HEK293 (cell line): Measurements from ENCODE around the gene TNFAIP2.

Experiments used
- CTCF ChIA-PET: fragments of 350-600 bp; formaldehyde crosslinking; extraction: SDS; loops from one replicate; lab custom pipeline; 2021; ENCODE audit warnings: antibody characterized with exemption; lab: Yijun Ruan, JAX
- POLR2A ChIA-PET: fragments of 300-600 bp; formaldehyde crosslinking; extraction: SDS; loops from one replicate; lab custom pipeline; 2020; ENCODE audit warnings: antibody characterized with exemption, inconsistent platforms; lab: Yijun Ruan, JAX
- H3K27ac ChIP-seq: fragments of 200-500 bp; sonication (Bioruptor generic); 2 replicates; pipeline ENCODE4 v1.5.1; 2014; ENCODE audit warnings: low read depth, low read length, control low read depth, inconsistent platforms; ENCODE audit errors: extremely low read depth
- H3K36me3 ChIP-seq, 2 experiments: fragments of 200-500 bp in 1 of 2; sonication (Bioruptor generic) in 1 of 2; 1 replicate in 1 of 2; 2 replicates in 1 of 2; pipeline ENCODE4 v1.5.1; 2014 to 2017; ENCODE audit warnings: inconsistent platforms in 2 of 2, low read length in 2 of 2; ENCODE audit not compliant: control insufficient read depth in 2 of 2, insufficient read depth in 1 of 2
- H3K4me1 ChIP-seq: fragments of 200-500 bp; sonication (Bioruptor generic); 2 replicates; pipeline ENCODE4 v1.5.1; 2014; ENCODE audit warnings: mild to moderate bottlenecking, low read length, inconsistent platforms; ENCODE audit not compliant: control insufficient read depth, insufficient read depth
- H3K4me3 ChIP-seq: 2 replicates; pipeline ENCODE4 v1.5.1; 2011; ENCODE audit warnings: low read depth, mild to moderate bottlenecking, control low read depth, low read length, moderate library complexity
- H3K9me3 ChIP-seq: fragments of 200-500 bp; sonication (Bioruptor generic); 2 replicates; pipeline ENCODE4 v1.5.1; 2014; ENCODE audit warnings: low read depth, low read length, inconsistent platforms; ENCODE audit not compliant: control insufficient read depth, insufficient read depth
- BCL11B ChIP-seq: fragments of 450-650 bp; formaldehyde crosslinking; IDR thresholded peaks from 2 replicates; pipeline ENCODE4 v1.5.1; 2016; ENCODE audit warnings: low read depth, missing biosample characterization, missing genetic modification characterization
- GFI1B ChIP-seq: fragments of 450-650 bp; formaldehyde crosslinking; IDR thresholded peaks from 2 replicates; pipeline ENCODE4 v1.5.1; 2016; ENCODE audit warnings: missing biosample characterization, missing genetic modification characterization
- HOXD13 ChIP-seq: sonication (generic); formaldehyde crosslinking; IDR thresholded peaks from 2 replicates; pipeline ENCODE4 v1.8.0; 2022; ENCODE audit warnings: missing genetic modification reagents, borderline replicate concordance
- OVOL3 ChIP-seq: fragments of 450-650 bp; formaldehyde crosslinking; IDR thresholded peaks from 2 replicates; pipeline ENCODE4 v1.5.1; 2016; ENCODE audit warnings: missing biosample characterization, missing genetic modification characterization
- PRDM6 ChIP-seq: fragments of 450-650 bp; formaldehyde crosslinking; IDR thresholded peaks from 2 replicates; pipeline ENCODE4 v1.5.1; 2017; ENCODE audit warnings: missing biosample characterization, missing genetic modification characterization
- ZNF133 ChIP-seq: fragments of 450-650 bp; formaldehyde crosslinking; IDR thresholded peaks from 2 replicates; pipeline ENCODE4 v1.5.1; 2016; ENCODE audit warnings: missing biosample characterization, missing genetic modification characterization
- ZNF148 ChIP-seq: fragments of 450-650 bp; formaldehyde crosslinking; IDR thresholded peaks from 2 replicates; pipeline ENCODE4 v1.5.0; 2017; ENCODE audit warnings: missing biosample characterization, missing genetic modification characterization, borderline replicate concordance
- ZNF157 ChIP-seq: fragments of 450-650 bp; formaldehyde crosslinking; IDR thresholded peaks from 2 replicates; pipeline ENCODE4 v1.5.1; 2016; ENCODE audit warnings: missing biosample characterization, missing genetic modification characterization
- ZNF184 ChIP-seq: fragments of 450-650 bp; IDR thresholded peaks from 2 replicates; pipeline ENCODE4 v1.5.1; 2018; ENCODE audit warnings: missing biosample characterization, mild to moderate bottlenecking, missing genetic modification characterization
- ZNF223 ChIP-seq: fragments of 450-650 bp; formaldehyde crosslinking; IDR thresholded peaks from 2 replicates; pipeline ENCODE4 v1.5.1; 2016; ENCODE audit warnings: missing biosample characterization, missing genetic modification characterization
- ZNF324 ChIP-seq: fragments of 450-650 bp; formaldehyde crosslinking; IDR thresholded peaks from 2 replicates; pipeline ENCODE4 v1.5.1; 2016; ENCODE audit warnings: missing biosample characterization, missing genetic modification characterization
- ZNF335 ChIP-seq: fragments of 450-650 bp; formaldehyde crosslinking; conservative IDR thresholded peaks from 2 replicates; pipeline ENCODE4 v1.5.1; 2016; ENCODE audit warnings: missing biosample characterization, missing genetic modification characterization
- ZNF426 ChIP-seq: fragments of 450-650 bp; formaldehyde crosslinking; IDR thresholded peaks from 2 replicates; pipeline ENCODE4 v1.5.1; 2017; ENCODE audit warnings: missing biosample characterization, missing genetic modification characterization, mild to moderate bottlenecking, inconsistent platforms, moderate library complexity
- ZNF488 ChIP-seq: fragments of 450-650 bp; formaldehyde crosslinking; IDR thresholded peaks from 2 replicates; pipeline ENCODE4 v1.5.1; 2016; ENCODE audit warnings: missing biosample characterization, missing genetic modification characterization
- ZNF558 ChIP-seq: fragments of 450-650 bp; formaldehyde crosslinking; IDR thresholded peaks from 2 replicates; pipeline ENCODE4 v1.5.1; 2016; ENCODE audit warnings: missing biosample characterization, missing genetic modification characterization
- ZNF791 ChIP-seq: fragments of 450-650 bp; formaldehyde crosslinking; IDR thresholded peaks from 2 replicates; pipeline ENCODE4 v1.5.1; 2016; ENCODE audit warnings: missing biosample characterization, missing genetic modification characterization
- TF ChIP-seq, protein P1 (sequence below): fragments of 450-650 bp; IDR thresholded peaks from 2 replicates; pipeline ENCODE4 v1.5.1; 2018; ENCODE audit warnings: missing biosample characterization, missing genetic modification characterization

The TNFAIP2 gene

DNA sequence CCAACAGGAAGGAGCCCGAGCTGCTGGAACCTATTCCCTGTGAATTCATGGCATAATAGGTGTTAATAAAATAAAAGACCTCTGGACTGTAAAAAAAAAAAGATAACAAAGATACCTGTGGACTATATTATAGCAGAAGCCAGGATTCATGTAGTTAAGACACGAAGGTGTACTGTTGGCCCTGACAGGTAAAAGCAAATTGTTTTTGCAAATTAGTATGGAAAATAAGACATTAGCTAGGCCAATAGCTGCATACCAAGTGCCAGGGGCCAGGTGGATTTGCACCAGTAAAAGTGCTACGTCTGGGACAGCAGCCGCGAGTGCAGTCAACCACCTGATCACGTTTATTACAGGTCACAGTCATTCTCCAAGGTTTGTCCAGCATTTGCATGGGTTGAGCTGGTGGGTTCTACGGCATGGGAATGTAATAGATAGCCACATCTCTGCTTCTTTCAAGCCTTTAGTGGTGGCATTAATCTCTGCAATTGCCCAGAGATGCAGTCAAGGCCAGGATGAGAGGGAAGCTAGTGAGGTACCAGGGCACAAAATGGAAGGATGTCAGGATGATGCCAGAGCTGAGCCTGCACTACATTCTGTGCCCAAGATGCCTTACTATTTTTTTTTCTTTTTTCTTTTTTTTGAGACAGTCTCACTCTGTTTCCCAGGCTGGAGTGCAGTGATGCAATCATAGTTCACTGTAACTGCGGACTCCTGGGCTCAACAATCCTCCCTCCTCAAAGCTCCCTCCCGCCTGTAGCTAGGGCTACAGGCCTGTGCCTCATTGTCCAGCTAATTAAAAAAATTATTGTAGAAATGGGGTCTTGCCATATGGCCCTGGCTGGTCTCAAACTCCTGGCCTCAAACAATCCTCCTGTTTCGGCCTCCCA lies 26.3 kb downstream of the TNFAIP2 start:
- TF ChIP-seq OVOL3 (tag by site-specific recombination), result no peak
- TF ChIP-seq ZNF157 (tag by site-specific recombination), result peak; percentile 96
- TF ChIP-seq ZNF335 (tag by site-specific recombination), result no peak
- no peak for TF ChIP-seq GFI1B (tag by site-specific recombination)
- Histone ChIP-seq H3K27ac (no peak overlapping the region), H3K9me3 (no peaks in the 10 kb centered on the region), H3K4me1 (no peaks in the 10 kb centered on the region), H3K36me3 (no peaks in the 10 kb centered on the region), H3K4me3 (no peak overlapping the region)
- POLR2A ChIA-PET, result no interaction called here
- CTCF ChIA-PET, result interaction anchor here (0.5 to 1.9 kb wide), 3 partner anchors 9 to 142 kb away, joined by 4 to 11 read pairs (median 4); no protein-coding TSS in a partner anchor

- CTCF ChIA-PET, result interaction anchor here (0.6 to 0.7 kb wide), 2 partner anchors 42 to 764 kb away, joined by 3 to 4 read pairs; no protein-coding TSS in a partner anchor
- H3K36me3 ChIP-seq, result no peaks in the 10 kb centered on the region
- H3K9me3 ChIP-seq, result no peaks in the 10 kb centered on the region
- no peaks in the 10 kb centered on the region for H3K4me1 ChIP-seq
- no peak overlapping the region for H3K27ac ChIP-seq
- TF ChIP-seq ZNF148 (no peak), ZNF133 (tag by site-specific recombination) (no peak), PRDM6 (tag by site-specific recombination) (no peak), ZNF426 (tag by site-specific recombination) (no peak), ZNF223 (tag by site-specific recombination) (no peak), HOXD13 (CRISPR knock-in tag) (no peak), ZNF324 (tag by site-specific recombination) (no peak), ZNF558 (tag by site-specific recombination) (no peak), ZNF184 (no peak), ZNF488 (no peak), BCL11B (no peak), ZNF791 (no peak)
- TF ChIP-seq, protein P1, sequence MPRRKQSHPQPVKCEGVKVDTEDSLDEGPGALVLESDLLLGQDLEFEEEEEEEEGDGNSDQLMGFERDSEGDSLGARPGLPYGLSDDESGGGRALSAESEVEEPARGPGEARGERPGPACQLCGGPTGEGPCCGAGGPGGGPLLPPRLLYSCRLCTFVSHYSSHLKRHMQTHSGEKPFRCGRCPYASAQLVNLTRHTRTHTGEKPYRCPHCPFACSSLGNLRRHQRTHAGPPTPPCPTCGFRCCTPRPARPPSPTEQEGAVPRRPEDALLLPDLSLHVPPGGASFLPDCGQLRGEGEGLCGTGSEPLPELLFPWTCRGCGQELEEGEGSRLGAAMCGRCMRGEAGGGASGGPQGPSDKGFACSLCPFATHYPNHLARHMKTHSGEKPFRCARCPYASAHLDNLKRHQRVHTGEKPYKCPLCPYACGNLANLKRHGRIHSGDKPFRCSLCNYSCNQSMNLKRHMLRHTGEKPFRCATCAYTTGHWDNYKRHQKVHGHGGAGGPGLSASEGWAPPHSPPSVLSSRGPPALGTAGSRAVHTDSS (tag by site-specific recombination), result no peak
- no peak overlapping the region for H3K4me3 ChIP-seq
- POLR2A ChIA-PET, result no interaction called here
These were observed 28.1 kb downstream of the TNFAIP2 start for GRCh38 chr14:103151270-103151945.
